Mesenchymal stem cell (in vitro differentiated cells and primary cell): ENCODE results near the gene ZBTB48.
A peak's percentile ranks its signal among the peaks of the same experiment; 100 is the strongest.

Source experiments
- DNase-seq: peaks from one replicate; pipeline ENCODE4 v3.0.0-alpha.2; 2013
- H2AFZ ChIP-seq: one replicate; pipeline ENCODE4 v1.6.1; 2013; ENCODE audit warnings: low read depth, mild to moderate bottlenecking, control low read depth, inconsistent platforms, low read length, moderate library complexity
- H2AK5ac ChIP-seq: 2 replicates; pipeline ENCODE4 v1.6.1; 2013; ENCODE audit warnings: low read length, moderate library complexity, mild to moderate bottlenecking, inconsistent platforms; ENCODE audit not compliant: severe bottlenecking
- H2BK120ac ChIP-seq: one replicate; pipeline ENCODE4 v1.6.1; 2013; ENCODE audit warnings: low read depth, mild to moderate bottlenecking, inconsistent platforms, low read length, moderate library complexity
- H2BK12ac ChIP-seq, 2 experiments: one replicate each; pipeline ENCODE4 v1.6.1; 2013; ENCODE audit warnings: inconsistent platforms in 2 of 2, low read length in 2 of 2, mild to moderate bottlenecking in 2 of 2, moderate library complexity in 2 of 2, control low read depth in 1 of 2
- H2BK15ac ChIP-seq: one replicate; pipeline ENCODE4 v1.6.1; 2013; ENCODE audit warnings: mild to moderate bottlenecking, low read depth, inconsistent platforms; ENCODE audit not compliant: poor library complexity, severe bottlenecking
- H2BK5ac ChIP-seq: 2 replicates; pipeline ENCODE4 v1.6.1; 2013; ENCODE audit warnings: low read depth, mild to moderate bottlenecking, low read length, control low read depth, inconsistent platforms; ENCODE audit not compliant: poor library complexity, severe bottlenecking
- H3K14ac ChIP-seq, 2 experiments: one replicate each; pipeline ENCODE4 v1.6.1; 2013; ENCODE audit warnings: inconsistent platforms in 2 of 2, low read length in 2 of 2, control low read depth in 1 of 2, mild to moderate bottlenecking in 1 of 2, moderate library complexity in 1 of 2
- H3K18ac ChIP-seq, 2 experiments: one replicate each; pipeline ENCODE4 v1.6.1; 2013; ENCODE audit warnings: inconsistent platforms in 2 of 2, low read length in 2 of 2, control low read depth in 1 of 2, low read depth in 1 of 2, mild to moderate bottlenecking in 1 of 2
- H3K23ac ChIP-seq, 2 experiments: one replicate each; pipeline ENCODE4 v1.6.1; 2013; ENCODE audit warnings: inconsistent platforms in 2 of 2, low read length in 2 of 2, mild to moderate bottlenecking in 2 of 2, moderate library complexity in 2 of 2, control low read depth in 1 of 2
- H3K27ac ChIP-seq: 2 replicates; pipeline ENCODE4 v1.5.1; 2013; ENCODE audit warnings: mild to moderate bottlenecking, moderate library complexity, low read length, control low read depth, inconsistent platforms; ENCODE audit not compliant: poor library complexity, severe bottlenecking
- H3K27me3 ChIP-seq, 2 experiments: 2 replicates each; pipeline versions ENCODE4 v1.6.1 to v1.7.0; 2013; ENCODE audit warnings: low read length in 2 of 2, mild to moderate bottlenecking in 2 of 2, moderate library complexity in 2 of 2, control low read depth in 1 of 2, inconsistent platforms in 1 of 2; ENCODE audit not compliant: control insufficient read depth in 1 of 2, insufficient read depth in 1 of 2
- H3K36me3 ChIP-seq, 2 experiments: 2 replicates each; pipeline versions ENCODE4 v1.6.1 to v1.7.0; 2013; ENCODE audit warnings: low read length in 2 of 2, control low read depth in 1 of 2, inconsistent platforms in 1 of 2, low read depth in 1 of 2, mild to moderate bottlenecking in 1 of 2; ENCODE audit not compliant: insufficient read depth in 2 of 2, control insufficient read depth in 1 of 2
- H3K4ac ChIP-seq, 2 experiments: one replicate each; pipeline ENCODE4 v1.6.1; 2013; ENCODE audit warnings: inconsistent platforms in 2 of 2, low read length in 2 of 2, mild to moderate bottlenecking in 2 of 2, moderate library complexity in 2 of 2, control low read depth in 1 of 2, low read depth in 1 of 2
- H3K4me1 ChIP-seq: 2 replicates; pipeline ENCODE4 v1.6.1; 2013; ENCODE audit warnings: low read depth, low read length, control low read depth; ENCODE audit not compliant: control insufficient read depth, insufficient read depth
- H3K4me2 ChIP-seq: 2 replicates; pipeline ENCODE4 v1.6.1; 2013; ENCODE audit warnings: low read length, mild to moderate bottlenecking, inconsistent platforms; ENCODE audit not compliant: poor library complexity, severe bottlenecking
- H3K4me3 ChIP-seq, 2 experiments: 2 replicates each; pipeline versions ENCODE4 v1.5.1 to v1.7.0; 2013; ENCODE audit warnings: low read length in 2 of 2, mild to moderate bottlenecking in 2 of 2, control low read depth in 1 of 2, low read depth in 1 of 2; ENCODE audit not compliant: insufficient read depth in 1 of 2
- H3K79me1 ChIP-seq: replicated peaks from 2 replicates; pipeline ENCODE4 v1.6.1; 2013; ENCODE audit warnings: mild to moderate bottlenecking, control low read depth, low read length, inconsistent platforms; ENCODE audit not compliant: poor library complexity, severe bottlenecking
- H3K9ac ChIP-seq: 2 replicates; pipeline ENCODE4 v1.7.0; 2013; ENCODE audit warnings: mild to moderate bottlenecking, low read length, moderate library complexity
- H3K9me3 ChIP-seq: 2 replicates; pipeline ENCODE4 v1.7.0; 2013; ENCODE audit warnings: mild to moderate bottlenecking, low read length; ENCODE audit not compliant: control insufficient read depth
- H4K8ac ChIP-seq: one replicate; pipeline ENCODE4 v1.6.1; 2013; ENCODE audit warnings: inconsistent platforms, mild to moderate bottlenecking, low read length, moderate library complexity
- H4K91ac ChIP-seq: one replicate; pipeline ENCODE4 v1.6.1; 2013; ENCODE audit warnings: mild to moderate bottlenecking, low read length, inconsistent platforms
- WGBS: methylation state at CpG from one replicate; pipeline ENCODE4 v1.1.7; 2013; ENCODE audit warnings: mixed read lengths; 5-methylcytosine and 5-hydroxymethylcytosine counted together

ZBTB48 gene

DNA sequence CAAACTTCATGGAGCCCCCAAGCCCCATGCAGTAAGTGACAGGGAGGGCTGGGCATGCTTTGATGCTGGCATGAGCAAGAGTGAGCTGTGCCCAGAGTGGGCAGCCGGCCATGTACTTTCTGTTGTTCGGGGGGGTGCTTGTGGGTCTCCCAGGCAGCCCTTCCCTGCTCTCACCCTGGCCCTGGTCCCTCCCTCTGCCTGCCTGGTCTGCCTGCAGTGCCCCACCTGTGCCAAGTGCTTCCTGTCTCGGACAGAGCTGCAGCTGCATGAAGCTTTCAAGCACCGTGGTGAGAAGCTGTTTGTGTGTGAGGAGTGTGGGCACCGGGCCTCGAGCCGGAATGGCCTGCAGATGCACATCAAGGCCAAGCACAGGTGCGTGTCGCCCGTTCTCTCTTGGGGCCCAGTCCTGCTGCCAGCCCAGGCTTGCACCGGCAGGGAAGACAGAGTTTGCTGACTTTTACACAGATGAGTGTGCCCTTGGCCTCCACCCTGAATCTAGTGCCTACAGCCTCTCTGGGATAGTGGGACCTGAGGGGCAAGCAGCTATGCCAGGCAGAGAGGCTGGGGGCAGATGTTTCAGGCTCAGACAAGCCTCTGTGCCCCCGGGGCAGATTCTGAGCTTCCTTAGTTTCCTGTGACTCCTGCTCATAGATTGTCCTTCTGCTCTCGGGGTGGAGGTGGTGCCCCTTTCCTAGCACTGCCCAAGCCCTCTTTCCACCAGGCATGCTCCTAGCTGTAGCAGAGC lies 7.6 kb downstream of the ZBTB48 start:
- Histone ChIP-seq H3K4me1 (peaks cover 9% of the 10 kb centered on the region), H3K9me3 (no peaks in the 10 kb centered on the region), H3K79me1 (peaks cover 45% of the 10 kb centered on the region), H2BK15ac (no peak overlapping the region), H3K27ac (no peak overlapping the region), H4K91ac (peak overlapping the region; percentile 9), H2BK120ac (no peak overlapping the region), H3K9ac (peak overlapping the region; percentile 15), H3K4me3 (no peak overlapping the region), H4K8ac (no peak overlapping the region), H2BK5ac (no peak overlapping the region), H3K18ac (no peak overlapping the region), H3K36me3 (peaks cover 52 to 66% of the 10 kb centered on the region in 2 experiments), H3K27me3 (no peaks in the 10 kb centered on the region), H3K4me2 (no peak overlapping the region), H2BK12ac (no peak overlapping the region), H3K23ac (peak overlapping the region in 1 of 2 experiments; percentile 77), H3K4ac (no peak overlapping the region), H2AFZ (no peak overlapping the region), H2AK5ac (no peak overlapping the region), H3K14ac (no peak overlapping the region)
- 94% methylated on average over 13 of the region's 13 CpGs for WGBS
- DNase-seq = no peak

DNA sequence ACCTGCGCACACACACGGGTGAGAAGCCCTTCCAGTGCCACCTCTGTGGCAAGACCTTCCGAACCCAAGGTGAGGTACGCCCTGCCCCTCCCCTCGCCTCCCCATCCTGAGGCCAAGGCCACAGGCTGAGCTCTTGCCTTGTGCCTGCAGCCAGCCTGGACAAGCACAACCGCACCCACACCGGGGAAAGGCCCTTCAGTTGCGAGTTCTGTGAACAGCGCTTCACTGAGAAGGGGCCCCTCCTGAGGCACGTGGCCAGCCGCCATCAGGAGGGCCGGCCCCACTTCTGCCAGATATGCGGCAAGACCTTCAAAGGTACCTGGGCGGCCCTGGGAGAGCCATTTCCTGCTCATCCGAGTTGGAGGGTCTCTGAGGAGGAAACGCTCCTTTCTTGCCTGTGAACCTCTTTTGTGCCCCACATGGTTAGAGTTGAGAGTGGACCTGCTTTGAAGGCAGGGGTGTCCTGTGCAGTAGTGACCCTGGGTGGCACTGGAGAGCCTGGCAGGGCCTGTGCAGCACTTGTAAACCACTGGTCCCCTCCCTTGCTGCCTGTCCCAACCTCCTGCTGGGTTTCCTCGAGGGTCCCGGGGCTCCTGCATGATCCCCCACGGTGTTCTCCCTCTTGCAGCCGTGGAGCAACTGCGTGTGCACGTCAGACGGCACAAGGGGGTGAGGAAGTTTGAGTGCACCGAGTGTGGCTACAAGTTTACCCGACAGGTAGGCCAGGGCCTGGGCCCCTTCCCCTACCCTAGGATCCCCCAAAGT lies 8.5 kb downstream of the ZBTB48 start:
- Histone ChIP-seq H3K23ac (no peak overlapping the region), H3K9ac (peak overlapping the region; percentile 62), H3K36me3 (peaks cover 61 to 75% of the 10 kb centered on the region in 2 experiments), H3K4me1 (peaks cover 8% of the 10 kb centered on the region), H4K91ac (no peak overlapping the region), H2AFZ (no peak overlapping the region), H3K4me2 (no peak overlapping the region), H3K4me3 (no peak overlapping the region), H3K27ac (no peak overlapping the region), H3K27me3 (no peaks in the 10 kb centered on the region), H2AK5ac (no peak overlapping the region), H2BK5ac (no peak overlapping the region), H3K9me3 (no peaks in the 10 kb centered on the region), H3K4ac (no peak overlapping the region), H2BK120ac (no peak overlapping the region), H2BK15ac (no peak overlapping the region), H3K79me1 (peaks cover 50% of the 10 kb centered on the region), H4K8ac (no peak overlapping the region), H3K18ac (no peak overlapping the region), H3K14ac (no peak overlapping the region), H2BK12ac (no peak overlapping the region)
- WGBS = 94% methylated on average over 25 of the region's 25 CpGs
- DNase-seq = no peak

DNA sequence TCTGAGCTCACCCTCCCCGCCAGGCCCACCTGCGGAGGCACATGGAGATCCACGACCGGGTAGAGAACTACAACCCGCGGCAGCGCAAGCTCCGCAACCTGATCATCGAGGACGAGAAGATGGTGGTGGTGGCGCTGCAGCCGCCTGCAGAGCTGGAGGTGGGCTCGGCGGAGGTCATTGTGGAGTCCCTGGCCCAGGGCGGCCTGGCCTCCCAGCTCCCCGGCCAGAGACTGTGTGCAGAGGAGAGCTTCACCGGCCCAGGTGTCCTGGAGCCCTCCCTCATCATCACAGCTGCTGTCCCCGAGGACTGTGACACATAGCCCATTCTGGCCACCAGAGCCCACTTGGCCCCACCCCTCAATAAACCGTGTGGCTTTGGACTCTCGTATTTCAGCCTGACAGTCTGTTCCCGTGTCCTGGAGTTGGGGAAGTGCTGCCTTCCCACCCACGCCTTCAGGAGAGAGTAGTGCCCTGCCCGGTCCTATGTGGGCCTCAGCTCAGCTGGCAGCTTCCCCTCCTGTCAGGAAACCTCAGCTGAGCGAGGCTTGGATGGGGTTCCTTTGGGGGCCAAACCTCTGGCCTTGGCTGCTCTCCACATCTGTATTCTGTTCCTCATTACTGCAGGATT lies 9.2 kb downstream of the ZBTB48 start:
- Histone ChIP-seq H3K9me3 (no peaks in the 10 kb centered on the region), H2BK12ac (no peak overlapping the region), H2BK5ac (no peak overlapping the region), H2AFZ (no peak overlapping the region), H4K8ac (no peak overlapping the region), H2BK15ac (no peak overlapping the region), H3K4me3 (no peak overlapping the region), H3K4me2 (no peak overlapping the region), H3K79me1 (peaks cover 57% of the 10 kb centered on the region), H2AK5ac (no peak overlapping the region), H4K91ac (no peak overlapping the region), H3K18ac (no peak overlapping the region), H3K9ac (peak overlapping the region; percentile 62), H3K14ac (no peak overlapping the region), H3K23ac (no peak overlapping the region), H3K4me1 (peaks cover 9% of the 10 kb centered on the region), H3K36me3 (peaks cover 68 to 82% of the 10 kb centered on the region in 2 experiments), H2BK120ac (no peak overlapping the region), H3K27me3 (no peaks in the 10 kb centered on the region), H3K4ac (no peak overlapping the region), H3K27ac (no peak overlapping the region)
- 85% methylated on average over 24 of the region's 24 CpGs for WGBS
- DNase-seq = no peak

DNA sequence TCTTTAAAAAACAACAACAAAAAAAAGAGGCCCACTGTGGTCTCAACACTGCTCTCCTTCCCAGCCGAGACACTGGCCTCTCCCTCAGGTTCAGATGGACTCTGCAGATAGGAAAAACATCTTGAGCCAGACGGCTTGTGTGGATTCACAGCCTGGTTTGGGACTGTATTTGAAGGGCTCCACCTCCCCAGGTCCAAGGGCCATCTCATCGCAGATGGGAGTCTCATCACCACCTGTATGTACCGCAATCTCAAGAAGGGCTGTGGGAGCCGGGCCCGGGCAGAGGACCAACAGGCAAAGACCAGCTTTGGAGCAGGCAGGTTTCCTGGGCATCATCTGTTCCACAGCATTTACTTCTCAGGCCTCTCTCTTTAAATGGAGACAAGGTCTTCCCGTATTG lies 10.3 kb downstream of the ZBTB48 start:
- H3K27ac ChIP-seq = no peak overlapping the region
- H3K18ac ChIP-seq = no peak overlapping the region
- H4K91ac ChIP-seq = no peak overlapping the region
- H2BK120ac ChIP-seq = no peak overlapping the region
- no peak overlapping the region for H4K8ac ChIP-seq
- no peak overlapping the region for H2AK5ac ChIP-seq
- H3K36me3 ChIP-seq = peaks cover 77 to 91% of the 10 kb centered on the region in 2 experiments
- H3K4ac ChIP-seq = no peak overlapping the region
- no peak overlapping the region for H3K4me2 ChIP-seq
- no peak overlapping the region for H2BK5ac ChIP-seq
- no peak overlapping the region for H3K23ac ChIP-seq
- no peak overlapping the region for H2BK15ac ChIP-seq
- H3K4me3 ChIP-seq = no peak overlapping the region
- H3K9ac ChIP-seq = peak overlapping the region; percentile 62
- peaks cover 51% of the 10 kb centered on the region for H3K79me1 ChIP-seq
- H3K27me3 ChIP-seq = no peaks in the 10 kb centered on the region
- no peak overlapping the region for H3K14ac ChIP-seq
- H2AFZ ChIP-seq = no peak overlapping the region
- H2BK12ac ChIP-seq = no peak overlapping the region
- no peaks in the 10 kb centered on the region for H3K9me3 ChIP-seq
- H3K4me1 ChIP-seq = peaks cover 9% of the 10 kb centered on the region
- 89% methylated on average over 7 of the region's 7 CpGs for WGBS
- DNase-seq = no peak
